NCI-H1105 (cell line): Measurements from ENCODE around the gene DNAJC1.
"Not testable (repeated sequence)": the region's sequence is repeated elsewhere in the genome, so short reads cannot be mapped to it uniquely, and the experiment has no call there.

Experiments used
- DNase-seq: peaks from one replicate; lab custom pipeline; 2025; lab: John Stamatoyannopoulos, UW

Gene DNAJC1

GRCh38 chr10:21907436-21907835 lies 96.1 kb downstream of the DNAJC1 start:
- DNase-seq, result no peak

DNA sequence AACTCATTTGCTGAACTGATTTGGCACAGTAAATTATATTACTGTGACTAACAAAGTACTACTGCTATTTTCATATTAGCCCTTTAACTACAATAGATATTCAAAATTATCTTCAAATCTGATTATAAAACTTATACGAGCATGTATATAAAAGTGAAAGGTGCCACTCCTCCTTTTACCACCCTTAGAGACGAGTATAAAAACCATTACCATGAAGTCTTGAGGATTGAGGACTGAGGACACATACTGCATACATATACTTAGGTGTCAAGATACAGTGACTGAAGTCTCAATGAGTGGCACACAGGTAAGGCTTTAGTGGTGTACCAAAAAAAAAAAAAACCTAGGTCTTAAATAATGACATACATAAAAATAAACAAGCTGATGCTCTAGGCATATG lies 98.6 kb downstream of the DNAJC1 start:
- DNase-seq, result no peak

DNA sequence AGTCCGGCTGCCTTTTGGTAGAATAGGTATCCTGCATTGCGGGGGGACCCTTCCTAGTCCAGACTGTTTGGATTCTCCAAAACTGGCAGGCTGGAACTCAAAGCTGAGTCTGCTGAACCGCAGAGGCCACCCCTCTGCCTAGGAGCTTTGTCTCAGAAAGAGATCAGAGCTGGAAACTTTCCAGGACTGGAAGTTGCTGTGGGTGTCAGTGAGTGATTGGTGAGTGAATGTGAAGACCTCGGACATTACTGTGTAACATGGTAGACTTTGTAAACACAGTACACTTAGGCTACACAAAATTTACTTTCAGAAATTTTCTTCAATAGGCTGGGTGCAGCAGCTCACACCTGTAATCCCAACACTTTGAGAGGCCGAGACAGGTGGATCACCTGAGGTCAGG lies 103.8 kb downstream of the DNAJC1 start:
- DNase-seq, result no peak

- no peak for DNase-seq
Observed at GRCh38 chr10:21895932-21896331, 107.6 kb downstream of the DNAJC1 start.

GRCh38 chr10:21894648-21895342 lies 108.7 kb downstream of the DNAJC1 start:
- DNase-seq, result no peak

DNA sequence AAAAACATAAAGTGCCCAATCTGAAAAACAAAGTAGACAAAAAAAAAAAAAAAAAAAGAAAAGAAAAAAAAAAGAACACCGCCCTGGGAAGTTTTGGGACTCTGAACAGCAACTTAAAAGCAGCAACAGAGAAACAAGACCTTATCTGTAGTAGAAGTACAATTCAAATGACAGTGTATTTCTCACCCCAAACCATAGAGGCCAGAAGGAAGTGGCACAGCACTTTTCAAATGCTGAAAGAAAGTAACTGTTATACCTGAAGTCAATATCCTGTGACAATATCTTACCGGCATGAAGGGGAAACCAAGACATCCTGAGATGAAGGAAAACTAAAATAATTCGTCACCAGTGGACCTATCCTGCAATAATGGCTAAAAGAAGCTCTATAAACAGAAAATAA lies 112.1 kb downstream of the DNAJC1 start:
- DNase-seq, result no peak

DNA sequence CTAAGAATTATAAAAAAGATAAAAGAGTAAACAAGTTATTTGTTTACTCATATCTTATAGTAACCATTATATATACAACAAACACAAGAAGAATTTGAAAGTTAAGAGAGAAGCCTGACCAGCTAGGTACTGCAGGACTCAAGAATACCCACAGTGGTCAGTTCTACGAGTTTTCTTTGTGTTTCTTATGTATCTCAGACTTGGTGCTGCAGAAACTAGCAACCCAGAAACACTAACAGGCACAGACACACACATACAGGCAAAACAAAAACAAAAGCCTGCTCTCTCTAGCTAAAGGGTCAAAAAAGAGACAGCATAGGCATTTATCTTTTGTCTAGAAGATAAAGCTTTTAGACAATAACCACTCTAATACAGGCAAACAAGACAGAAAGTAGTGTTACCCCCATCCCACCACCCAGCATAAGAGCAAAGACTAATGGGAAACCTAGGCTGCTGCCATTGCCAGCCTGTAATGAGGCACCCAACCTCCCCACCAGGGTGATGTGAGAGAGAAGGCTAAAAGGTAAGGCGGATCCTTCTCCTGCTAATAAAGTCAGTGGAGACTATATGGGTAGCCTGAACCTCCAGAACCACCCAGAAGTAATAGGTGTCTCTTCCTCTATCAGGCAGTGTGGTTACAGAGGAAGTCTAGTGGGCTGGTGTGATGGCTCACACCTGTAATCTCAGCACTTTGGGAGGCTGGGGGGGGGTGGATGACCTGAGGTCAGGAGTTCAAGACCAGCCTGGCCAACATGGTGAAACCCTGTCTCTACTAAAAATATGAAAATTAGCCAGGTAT lies 113.9 kb downstream of the DNAJC1 start:
- DNase-seq, result no peak

DNA sequence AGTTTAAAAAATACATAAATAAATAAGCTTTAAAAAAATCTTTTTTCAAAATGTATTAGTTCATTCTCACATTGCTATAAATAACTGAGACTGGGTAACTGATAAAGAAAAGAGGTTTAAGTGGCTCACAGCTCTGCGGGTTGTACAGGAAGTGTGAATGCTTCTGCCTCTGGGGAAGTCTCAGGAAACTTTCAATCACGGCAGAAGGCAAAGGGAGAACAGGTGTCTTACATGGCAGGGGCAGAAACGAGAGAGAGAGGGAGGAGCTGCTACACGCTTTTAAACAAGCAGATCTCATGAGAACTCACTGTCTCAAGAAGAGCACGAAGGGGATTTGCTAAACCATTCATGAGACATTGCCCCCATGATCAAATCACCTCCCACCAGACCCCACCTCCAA lies 114.6 kb downstream of the DNAJC1 start:
- no peak for DNase-seq

DNA sequence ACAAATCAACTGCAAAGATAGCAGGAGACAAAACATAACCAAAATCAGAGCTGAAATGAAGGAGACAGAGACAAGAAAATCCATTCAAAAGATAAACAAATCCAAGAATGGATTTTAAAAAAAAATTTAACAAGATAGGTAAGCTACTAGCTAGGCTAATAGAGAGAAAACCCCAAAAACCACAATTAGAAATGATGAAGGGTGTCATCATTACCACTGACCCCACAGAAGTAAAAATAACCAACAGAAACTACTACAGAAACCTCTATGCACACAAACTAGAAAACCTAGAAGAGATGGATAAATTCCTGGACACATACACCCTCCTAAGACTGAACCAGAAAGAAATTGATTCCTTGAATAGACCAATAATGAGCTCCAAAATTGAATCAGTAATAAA lies 117.6 kb downstream of the DNAJC1 start:
- no peak for DNase-seq

DNA sequence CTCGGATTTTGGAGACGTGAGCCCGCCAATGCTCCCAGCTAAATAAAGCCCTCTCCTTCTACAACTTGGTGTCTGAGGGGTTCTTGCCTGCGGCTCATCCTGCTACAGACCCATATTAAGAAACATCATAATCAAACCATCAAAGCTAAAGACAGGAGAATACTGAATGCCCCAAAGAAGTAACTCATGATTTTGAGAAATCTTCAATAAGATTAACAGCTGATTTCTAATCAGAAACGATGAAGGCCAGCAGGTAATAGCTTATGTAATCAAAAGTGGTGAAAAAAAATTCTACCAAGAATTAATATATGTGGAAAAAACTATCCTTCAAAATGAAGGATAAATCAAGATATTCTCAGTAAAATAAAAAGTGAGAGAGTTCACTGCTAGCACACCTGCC lies 130.3 kb downstream of the DNAJC1 start:
- no peak for DNase-seq

DNA sequence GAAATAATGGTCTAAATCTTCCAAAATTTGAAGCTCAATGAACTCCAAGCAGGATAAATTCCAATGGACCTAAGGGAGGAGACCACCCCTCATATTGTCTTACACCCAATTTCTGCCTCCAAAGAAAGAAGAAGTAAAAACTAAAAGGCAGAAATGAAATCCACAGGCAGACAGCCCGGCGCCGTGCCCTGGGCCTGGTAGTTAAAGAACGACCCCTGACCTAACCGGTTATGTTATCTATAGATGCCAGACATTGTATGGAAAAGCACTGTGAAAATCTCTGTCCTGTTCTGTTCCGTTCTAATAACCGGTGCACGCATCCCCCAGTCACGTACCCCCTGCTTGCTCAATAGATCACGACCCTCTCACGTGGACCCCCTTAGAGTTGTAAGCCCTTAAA lies 130.8 kb downstream of the DNAJC1 start:
- DNase-seq, result not testable (repeated sequence)

DNA sequence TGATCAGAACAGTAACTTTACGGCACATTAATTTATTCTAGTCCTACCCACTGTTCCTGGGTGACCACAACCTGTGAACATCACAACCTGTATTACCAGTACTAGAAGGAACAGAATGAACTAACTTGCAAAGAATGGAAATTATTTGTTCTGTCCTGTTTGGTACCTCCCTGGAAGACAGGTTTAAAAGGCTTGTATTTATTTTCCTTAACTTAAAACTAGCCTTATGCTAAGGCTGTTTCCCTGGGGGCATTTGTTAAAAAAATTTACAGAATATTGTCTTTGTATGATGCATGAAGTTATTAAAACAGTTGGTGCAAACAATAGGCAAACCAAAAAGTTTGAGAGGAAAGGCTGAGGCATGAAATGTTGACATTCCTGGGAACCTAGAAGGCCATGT lies 132.7 kb downstream of the DNAJC1 start:
- no peak for DNase-seq

- not testable (repeated sequence) for DNase-seq
Observed at GRCh38 chr10:21869087-21869486, 134.4 kb downstream of the DNAJC1 start.

DNA sequence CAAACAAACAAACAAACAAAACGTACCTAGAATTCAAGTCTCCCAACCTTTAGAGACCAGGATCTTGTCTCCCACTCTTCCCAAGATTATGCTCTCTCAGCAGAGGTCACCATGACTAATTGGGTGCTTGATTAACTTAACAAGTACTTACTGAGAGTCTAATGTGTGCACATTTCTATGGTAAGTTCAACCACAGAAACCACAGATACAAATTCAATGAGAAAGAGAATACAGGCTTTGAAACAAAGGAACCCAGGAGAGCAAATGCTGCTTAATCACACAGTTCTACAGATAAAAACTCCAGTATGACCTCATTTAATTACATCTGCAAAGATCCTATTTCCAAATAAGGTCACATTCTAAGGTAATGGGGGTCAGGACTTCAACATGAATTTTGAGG lies 142.8 kb downstream of the DNAJC1 start:
- DNase-seq, result no peak

- DNase-seq, result no peak
Observed at GRCh38 chr10:21858455-21858854, 145.1 kb downstream of the DNAJC1 start.

GRCh38 chr10:21849607-21850006 lies 153.9 kb downstream of the DNAJC1 start:
- DNase-seq, result no peak

GRCh38 chr10:21843645-21844044 lies 159.9 kb downstream of the DNAJC1 start:
- DNase-seq, result no peak

GRCh38 chr10:21841273-21841672 lies 162.3 kb downstream of the DNAJC1 start:
- not testable (repeated sequence) for DNase-seq

- DNase-seq, result not testable (repeated sequence)
Observed at GRCh38 chr10:21837487-21837886, 166.0 kb downstream of the DNAJC1 start.

DNA sequence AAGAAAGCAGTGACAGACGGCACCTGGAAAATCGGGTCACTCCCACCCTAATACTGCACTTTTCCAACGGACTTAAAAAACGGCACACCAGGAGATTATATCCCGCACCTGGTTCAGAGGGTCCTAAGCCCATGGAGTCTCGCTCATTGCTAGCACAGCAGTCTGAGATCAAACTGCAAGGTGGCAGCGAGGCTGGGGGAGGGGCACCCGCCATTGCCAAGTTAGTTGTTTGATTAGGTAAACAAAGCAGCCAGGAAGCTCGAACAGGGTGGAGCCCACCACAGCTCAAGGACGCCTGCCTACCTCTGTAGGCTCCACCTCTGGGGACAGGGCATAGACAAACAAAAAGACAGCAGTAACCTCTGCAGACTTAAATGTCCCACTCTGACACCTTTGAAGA lies 169.0 kb downstream of the DNAJC1 start:
- not testable (repeated sequence) for DNase-seq

DNA sequence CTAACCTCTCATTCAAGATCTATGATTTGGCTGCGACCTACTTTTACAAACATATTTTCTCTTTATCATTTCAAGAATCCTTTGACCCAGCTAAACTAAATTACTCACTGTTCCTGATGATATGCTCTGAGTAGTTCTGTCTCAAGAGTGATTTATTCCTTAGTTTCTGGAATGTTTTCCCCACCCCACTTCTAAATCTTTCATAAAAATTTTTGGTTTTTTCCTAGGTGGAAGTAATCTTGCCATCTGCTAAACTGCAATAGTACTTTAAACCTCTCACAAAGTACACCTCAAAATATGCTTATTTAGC lies 170.8 kb downstream of the DNAJC1 start:
- no peak for DNase-seq

DNA sequence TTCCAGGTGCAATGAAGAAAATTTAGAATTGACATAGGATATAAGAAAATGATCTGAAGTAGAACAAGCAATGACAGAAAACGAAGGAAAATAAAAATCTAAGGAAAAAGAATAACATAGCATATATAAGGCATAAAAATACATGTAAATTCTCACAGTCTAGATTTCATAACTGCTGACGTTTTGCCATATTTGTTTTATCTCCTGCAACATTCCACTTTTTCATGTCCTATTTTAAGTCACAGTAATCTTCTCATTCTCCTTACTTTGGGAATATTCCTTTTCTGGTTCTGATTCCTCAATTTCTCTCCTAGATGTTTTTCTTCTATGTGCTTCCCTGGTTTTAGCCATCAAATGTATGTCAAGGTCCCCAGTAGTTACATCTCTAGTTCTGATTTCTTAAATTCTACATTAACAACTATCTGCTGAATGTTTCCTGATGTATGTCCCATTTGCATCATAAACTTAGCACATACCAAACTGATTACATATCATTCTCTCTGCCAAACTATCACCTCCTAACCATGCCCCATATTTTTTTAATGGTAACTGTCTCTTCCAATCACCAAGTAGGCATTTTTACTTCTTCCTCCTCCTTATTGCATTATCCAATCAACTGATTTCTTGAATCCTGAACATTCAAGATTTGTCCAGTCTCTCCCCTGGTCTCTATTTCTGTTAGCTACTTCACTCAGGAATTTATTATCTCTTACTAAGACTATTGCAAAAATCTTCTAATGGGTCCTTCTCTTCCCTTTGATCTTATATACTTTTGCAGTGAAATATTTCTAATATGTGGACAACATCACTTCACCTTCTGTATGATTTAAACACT lies 171.3 kb downstream of the DNAJC1 start:
- no peak for DNase-seq

GRCh38 chr10:21830037-21830436 lies 173.5 kb downstream of the DNAJC1 start:
- DNase-seq, result no peak
